IPS-NIHi7 (cell line): ENCODE measurements around the gene SMS.

ENCODE experiments used
- DNase-seq: peaks from one replicate; pipeline ENCODE4 v3.0.0; 2012; ENCODE audit warnings: mixed read lengths; ENCODE audit errors: extremely low spot score

SMS gene

DNA sequence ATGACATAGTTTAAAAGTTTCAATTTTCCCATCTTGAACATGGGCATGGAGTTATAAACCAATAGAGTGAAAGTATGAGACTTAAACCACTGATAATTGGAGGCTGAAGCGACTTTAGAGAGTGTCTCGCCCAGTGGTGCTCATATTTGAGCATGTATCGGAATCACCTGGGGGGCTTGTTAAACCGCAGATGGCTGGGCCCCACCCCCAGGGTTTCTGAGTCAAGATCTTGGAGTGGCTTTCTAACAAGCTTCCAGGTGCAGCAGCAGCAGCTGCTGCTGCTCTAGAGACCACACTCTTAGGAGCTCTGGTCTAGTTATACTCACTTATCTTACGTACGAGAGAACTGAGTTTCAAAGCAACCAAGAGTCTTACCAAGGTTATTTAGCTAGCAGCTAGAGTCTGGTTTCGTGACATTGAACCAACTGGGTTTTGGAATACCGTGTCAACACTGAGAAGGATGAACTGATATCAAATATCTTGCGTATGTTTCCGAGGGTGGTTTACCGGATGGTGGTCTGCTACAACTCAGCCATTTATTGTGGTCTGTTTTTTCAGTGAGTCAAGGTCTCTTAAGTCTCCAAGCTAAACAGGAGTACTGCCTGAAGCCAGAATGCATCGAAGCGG lies 97.5 kb downstream of the SMS start:
- no peak for DNase-seq

DNA sequence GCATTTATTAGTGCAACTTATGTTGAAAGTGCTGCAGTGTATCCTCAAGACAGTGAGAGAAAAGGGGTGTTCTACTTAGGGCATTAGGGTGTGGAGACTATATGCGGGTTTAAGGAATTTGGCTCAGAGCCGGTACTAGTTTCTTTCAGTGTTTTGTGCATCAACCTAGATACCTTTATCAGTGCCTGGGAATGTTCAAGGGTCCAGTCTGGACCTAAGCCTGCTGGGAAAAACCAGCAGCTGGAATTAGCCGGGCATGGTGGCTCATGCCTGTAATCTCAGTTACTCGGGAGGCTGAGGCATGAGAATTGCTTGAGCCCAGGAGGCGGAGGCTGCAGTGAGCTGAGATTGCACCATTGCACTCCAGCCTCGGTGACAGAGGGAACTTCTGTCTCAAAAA lies 99.0 kb downstream of the SMS start:
- no peak for DNase-seq

DNA sequence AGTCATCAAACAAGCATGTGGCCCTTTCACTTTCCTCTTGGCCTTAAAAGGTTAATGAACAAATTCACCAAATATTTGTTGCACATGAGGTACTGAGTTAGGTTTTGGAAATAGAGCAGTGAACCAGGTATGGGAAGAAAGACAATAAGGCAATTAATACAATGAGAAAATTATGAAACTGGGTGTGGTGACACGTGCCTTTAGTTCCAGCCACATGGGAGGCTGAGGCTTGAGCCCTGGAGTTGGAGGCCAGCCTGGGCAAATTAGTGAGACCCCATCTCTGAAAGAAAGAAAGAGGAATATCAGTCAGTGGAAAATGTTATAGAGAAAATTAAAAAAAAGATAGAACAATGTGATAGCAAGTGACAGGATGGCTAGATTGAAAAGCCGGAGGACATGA lies 99.7 kb downstream of the SMS start:
- DNase-seq = no peak

DNA sequence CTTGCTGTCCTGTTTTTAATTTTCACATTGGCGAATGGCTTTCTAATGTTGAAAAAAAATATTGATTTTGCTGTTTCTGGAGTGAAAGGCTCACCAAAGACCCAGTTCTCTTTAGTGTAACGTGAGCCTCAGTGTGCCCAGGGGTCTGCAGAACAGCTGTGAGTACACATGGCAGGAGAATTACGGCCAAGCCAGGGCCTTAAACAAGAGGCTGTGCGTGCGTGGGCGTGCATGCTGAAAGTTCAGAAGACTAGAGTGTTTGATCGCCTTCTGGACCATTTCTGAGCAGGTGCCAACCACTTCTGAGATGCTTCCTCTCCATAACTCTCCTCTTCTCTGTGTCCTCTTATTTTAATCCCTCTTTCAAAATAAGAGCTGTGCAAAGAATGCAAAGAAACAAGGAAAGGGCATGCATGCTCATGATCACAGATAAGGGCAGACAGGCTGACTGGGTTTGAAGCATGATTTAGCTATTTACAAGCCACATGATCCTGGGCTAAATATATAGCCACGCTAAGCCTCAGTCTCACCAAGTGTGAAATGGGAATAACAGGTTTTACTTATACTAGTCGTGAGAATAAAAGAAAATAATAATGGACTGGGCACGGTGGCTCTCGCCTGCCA lies 101.5 kb downstream of the SMS start:
- no peak for DNase-seq

DNA sequence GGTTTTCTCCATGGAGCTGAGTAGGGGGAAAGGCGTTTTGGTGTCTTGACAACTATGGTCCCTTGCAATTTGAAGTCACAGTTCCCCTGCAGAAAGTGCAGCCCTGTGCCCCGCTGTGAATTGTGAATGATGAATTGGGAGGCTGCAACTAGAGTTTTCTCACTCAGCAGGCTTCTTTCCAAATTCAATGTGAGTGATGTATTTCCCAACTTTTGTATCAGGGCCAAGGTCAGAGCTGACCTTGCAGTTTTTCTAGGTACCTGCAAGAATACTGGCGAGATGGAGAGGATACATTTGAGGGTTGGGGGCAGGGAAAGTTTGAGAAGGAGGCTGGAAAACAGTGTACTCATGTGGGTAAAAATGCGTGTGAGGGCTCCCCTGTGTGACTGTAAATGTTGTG lies 103.4 kb downstream of the SMS start:
- DNase-seq = no peak
